AML-193 (cell line): Measurements from ENCODE around the gene SYNDIG1.

Experiments used
- DNase-seq, 2 experiments: peaks; one replicate each; lab custom pipeline; 2025; lab: John Stamatoyannopoulos, UW

The SYNDIG1 gene

DNA sequence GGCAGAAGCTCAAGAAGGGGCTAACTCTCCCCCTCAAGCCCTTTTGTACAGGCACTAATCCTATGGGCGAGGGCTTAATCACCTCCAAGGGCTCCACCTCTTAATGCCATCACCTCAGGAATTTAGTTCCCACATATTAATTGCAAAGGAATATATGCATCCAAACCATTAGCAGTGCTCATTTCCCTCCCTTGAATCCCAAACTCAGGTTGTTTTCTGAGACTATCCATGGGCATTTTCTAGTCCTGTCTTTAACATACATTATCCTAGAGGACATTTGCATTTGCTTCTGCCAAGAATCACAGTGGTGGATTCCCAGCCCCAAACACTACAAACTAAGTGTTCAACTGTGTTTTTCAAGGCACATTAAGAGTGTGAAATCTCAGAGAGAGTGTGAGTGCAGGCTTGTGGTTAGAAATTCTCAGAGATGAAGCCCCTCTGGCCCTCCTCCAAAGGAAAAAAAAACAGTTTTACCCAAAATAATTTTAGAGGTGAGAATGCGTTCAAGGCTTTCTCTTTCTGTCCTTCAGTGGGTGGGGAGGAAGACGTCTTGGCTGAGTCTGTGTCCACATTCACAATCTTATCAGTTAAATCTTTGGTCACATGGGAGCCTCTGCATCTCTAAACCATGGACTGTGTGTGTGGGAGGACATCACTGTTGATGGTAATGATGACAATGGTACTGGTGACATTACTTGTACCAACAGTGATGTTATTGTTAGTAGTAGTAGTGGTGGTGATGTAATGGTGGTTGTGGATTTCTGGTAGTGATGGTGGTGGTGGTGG is 59.3 kb downstream of the SYNDIG1 start:
- DNase-seq = no peak

- no peak for DNase-seq
These were observed 59.9 kb downstream of the SYNDIG1 start for GRCh38 chr20:24529369-24529719.

DNA sequence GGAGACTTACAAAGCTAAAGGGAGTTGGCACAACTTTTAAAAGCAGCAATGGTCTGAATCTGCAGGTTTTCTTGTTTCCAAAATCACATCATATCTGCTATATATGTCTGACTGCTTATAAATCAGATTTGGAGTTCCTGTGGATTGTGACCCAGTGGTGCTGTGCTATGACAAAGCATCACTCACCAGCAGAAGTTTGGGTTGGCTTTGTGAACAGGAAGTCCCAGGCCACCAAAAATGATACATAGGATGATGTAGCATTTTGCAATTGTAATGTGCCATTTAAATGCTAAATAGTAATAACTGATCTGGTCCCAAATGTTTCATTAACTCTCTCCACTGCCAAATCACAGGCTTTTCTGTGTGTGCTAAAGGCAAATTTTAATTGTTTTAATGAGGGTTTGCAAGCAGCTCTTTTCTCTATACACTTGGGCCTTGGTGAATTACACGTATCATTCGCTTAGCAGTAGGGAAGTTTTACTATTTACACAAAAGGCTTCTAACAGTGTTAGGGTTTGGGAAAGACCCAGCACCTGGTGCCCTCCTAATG is 60.8 kb downstream of the SYNDIG1 start:
- DNase-seq = no peak

DNA sequence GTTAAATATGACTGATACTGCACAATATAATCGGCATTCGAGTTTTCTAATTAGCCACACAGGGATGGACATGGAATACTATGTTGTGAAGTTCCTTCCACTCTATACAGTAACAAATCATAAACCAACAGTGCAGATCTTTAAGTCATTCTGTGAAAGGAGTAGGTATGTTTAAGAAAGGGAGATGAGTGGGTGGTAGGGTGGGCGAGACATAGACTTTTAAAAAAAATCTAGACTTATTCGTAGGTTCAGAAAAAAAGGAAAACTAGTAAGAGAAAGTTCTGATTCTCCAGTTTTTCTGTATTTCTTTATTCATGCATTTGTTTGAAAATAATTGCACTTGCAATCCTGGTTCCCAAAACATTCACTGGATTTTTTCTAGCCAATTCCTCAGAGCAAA is 61.8 kb downstream of the SYNDIG1 start:
- no peak for DNase-seq

- DNase-seq = no peak
These were observed 62.4 kb downstream of the SYNDIG1 start for GRCh38 chr20:24531631-24532419.

GRCh38 chr20:24533449-24533848 is 64.0 kb downstream of the SYNDIG1 start:
- no peak for DNase-seq

GRCh38 chr20:24534282-24534681 is 64.9 kb downstream of the SYNDIG1 start:
- no peak for DNase-seq

GRCh38 chr20:24535941-24536730 is 66.7 kb downstream of the SYNDIG1 start:
- no peak for DNase-seq

- no peak for DNase-seq
These were observed 67.8 kb downstream of the SYNDIG1 start for GRCh38 chr20:24537210-24537609.

DNA sequence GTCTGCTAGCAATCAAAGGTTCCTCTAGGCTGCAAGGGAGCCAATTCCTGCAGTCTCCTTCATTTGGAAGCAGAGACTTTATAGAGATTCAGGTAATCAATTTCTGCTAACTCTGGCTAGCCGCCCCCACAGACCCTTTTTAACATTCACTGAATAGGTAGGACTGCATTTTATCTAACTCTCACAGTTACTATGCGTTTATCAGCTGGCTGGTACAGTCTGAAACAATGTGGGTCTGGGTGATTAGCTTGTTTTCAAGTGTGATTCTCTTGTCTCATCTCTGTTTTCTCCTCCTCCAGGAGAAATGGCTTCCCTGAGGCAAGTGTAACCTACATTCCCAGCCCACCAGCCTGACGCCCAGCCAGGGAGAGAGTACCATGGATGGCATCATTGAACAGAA is 73.3 kb downstream of the SYNDIG1 start:
- DNase-seq = no peak

DNA sequence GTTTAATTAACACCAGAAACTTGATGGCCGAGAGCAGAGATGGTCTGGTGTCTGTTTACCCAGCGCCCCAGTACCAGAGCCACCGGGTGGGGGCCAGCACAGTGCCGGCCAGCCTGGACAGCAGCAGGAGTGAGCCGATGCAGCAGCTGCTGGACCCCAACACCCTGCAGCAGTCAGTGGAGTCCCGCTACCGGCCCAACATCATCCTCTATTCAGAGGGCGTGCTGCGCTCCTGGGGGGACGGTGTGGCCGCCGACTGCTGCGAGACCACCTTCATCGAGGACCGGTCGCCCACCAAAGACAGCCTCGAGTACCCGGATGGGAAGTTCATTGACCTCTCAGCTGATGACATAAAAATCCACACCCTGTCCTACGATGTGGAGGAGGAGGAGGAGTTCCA is 73.7 kb downstream of the SYNDIG1 start:
- no peak for DNase-seq

GRCh38 chr20:24543741-24544140 is 74.3 kb downstream of the SYNDIG1 start:
- no peak for DNase-seq

GRCh38 chr20:24544371-24544770 is 74.9 kb downstream of the SYNDIG1 start:
- DNase-seq = no peak

- no peak for DNase-seq
These were observed 75.7 kb downstream of the SYNDIG1 start for GRCh38 chr20:24545168-24545567.

DNA sequence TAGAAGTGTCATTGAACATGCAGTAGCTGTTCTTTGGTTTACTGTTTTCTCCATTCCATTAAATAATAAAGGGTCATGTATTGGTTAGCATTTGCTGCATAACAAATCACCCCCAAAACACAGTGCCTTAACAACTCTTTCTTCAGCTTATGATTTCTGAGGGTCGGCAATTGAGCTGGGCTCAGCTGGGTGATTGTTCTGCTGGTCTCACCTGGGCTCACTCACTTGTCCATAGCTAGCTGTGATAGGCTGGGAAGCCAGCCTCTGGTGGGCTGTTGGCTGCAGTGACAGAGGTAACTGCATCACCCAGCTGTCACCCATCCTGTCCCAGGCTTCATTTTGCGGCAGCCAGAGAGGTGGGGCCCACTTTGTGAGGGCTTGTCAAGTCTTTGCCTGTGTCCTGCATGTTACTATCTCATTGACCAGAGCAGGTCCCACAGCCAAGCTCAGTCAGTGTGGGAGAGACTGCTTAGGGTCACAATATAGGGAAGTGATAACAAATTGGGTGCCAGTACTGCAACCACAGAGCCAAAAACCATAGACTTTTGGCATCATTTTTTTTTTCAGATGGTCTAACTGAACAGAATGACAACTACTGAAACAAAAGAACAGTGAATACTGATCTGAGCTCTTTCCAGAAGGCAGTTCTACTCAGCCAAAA is 76.9 kb downstream of the SYNDIG1 start:
- DNase-seq = no peak

GRCh38 chr20:24547967-24548366 is 78.5 kb downstream of the SYNDIG1 start:
- no peak for DNase-seq

DNA sequence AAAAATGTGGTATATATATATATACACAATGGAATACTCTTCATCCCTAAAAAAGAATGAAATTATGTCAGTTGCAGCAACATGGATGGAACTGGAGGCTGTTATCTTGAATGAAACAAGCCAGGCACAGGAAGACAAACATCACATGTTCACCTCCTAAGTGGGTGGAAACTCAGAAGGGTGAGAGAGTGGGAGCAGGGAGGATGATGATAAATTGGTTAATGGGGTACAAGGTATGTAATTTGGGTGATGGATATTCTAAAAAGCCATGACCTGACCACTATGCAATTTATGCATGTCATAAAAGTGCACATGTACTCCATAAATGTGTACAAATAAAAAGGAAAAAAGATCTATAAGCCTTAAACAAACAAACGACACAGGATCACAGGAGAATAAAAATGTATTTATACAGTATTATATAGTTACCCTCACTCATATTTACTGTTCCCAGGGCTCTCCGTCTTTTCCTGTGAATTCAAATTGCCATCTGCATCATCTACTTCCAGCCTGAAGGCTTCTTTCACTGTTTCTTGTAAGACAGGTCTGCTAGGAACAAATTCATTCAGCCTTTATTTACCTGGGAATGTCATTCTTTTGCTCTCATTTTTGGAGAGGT is 89.8 kb downstream of the SYNDIG1 start:
- DNase-seq = no peak

DNA sequence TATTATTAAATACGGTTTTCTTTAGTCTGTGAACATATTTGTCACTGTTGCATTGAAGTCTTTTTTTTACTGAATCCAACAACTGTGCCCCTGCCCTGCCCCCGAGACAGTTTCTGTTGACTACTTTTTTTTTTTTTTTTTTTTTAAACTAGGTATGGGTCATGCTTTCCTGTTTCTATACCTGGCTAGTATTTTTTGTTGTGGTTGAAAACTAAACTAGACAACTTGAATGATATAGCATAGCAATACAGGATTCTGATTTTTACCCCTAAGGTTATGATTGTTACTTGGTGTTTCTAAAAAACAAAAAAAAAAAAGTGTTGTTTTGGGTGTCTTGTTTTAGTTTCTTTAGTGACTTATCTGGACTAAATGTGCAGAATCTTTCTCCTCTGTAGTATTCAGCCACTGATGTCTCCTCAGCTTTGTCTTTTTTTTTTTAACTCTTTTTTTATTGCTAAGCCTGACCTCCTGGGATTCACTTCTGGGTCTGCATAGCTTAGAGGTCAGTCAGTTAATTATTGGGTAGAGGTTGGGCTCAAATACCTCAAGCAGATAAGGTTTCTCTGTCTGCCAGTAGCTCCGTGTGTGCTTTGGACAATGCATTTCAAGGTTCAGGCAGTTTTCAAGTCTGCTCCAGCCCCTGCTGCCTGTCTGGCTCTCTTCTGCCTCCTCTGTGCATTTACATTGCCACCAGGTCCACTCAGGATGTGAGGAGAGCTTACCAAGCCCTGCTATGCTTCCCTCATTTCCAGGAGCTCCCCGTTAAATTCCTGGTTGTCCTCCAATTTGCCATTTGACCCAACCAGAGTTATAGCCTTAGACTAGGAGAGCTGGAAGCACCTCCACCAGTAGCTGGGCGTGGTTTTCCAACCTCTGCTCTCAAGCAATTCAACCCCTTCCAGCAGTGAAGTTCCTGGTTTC is 91.4 kb downstream of the SYNDIG1 start:
- no peak for DNase-seq

GRCh38 chr20:24565835-24566351 is 96.5 kb downstream of the SYNDIG1 start:
- no peak for DNase-seq

GRCh38 chr20:24566656-24567055 is 97.2 kb downstream of the SYNDIG1 start:
- DNase-seq = no peak
